Measurements from ENCODE around the gene POP4.

The POP4 gene

DNA sequence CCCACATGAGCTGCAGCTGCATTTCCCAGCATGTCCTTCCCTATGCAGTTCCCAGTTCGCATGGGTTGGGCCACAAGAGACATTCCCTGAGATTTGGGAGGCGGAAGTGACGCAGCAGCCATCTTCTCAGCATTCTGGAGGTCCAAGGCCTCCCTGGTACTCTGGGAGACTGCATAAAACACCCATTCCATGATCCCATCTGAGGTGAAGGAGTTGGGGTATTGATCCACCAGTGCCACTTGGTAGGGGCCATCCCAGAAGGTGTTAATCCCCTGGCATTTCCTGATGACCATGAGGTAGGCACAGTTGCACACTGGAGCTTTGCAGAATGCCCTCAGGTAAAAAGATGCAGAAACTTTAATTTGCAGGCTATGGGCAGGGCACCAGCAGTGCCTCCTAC is 25.4 kb downstream of the POP4 start:
- H3K4me3 ChIP-seq (ENCODE audit: low read depth, low read length): no peak overlapping the region
- no peak for DNase-seq (ENCODE audit: low read depth)
- TF ChIP-seq, protein P1, sequence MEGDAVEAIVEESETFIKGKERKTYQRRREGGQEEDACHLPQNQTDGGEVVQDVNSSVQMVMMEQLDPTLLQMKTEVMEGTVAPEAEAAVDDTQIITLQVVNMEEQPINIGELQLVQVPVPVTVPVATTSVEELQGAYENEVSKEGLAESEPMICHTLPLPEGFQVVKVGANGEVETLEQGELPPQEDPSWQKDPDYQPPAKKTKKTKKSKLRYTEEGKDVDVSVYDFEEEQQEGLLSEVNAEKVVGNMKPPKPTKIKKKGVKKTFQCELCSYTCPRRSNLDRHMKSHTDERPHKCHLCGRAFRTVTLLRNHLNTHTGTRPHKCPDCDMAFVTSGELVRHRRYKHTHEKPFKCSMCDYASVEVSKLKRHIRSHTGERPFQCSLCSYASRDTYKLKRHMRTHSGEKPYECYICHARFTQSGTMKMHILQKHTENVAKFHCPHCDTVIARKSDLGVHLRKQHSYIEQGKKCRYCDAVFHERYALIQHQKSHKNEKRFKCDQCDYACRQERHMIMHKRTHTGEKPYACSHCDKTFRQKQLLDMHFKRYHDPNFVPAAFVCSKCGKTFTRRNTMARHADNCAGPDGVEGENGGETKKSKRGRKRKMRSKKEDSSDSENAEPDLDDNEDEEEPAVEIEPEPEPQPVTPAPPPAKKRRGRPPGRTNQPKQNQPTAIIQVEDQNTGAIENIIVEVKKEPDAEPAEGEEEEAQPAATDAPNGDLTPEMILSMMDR (IDR thresholded peaks at IDR 0.05; ENCODE audit: low read depth, low read length, missing control alignments): no peak

DNA sequence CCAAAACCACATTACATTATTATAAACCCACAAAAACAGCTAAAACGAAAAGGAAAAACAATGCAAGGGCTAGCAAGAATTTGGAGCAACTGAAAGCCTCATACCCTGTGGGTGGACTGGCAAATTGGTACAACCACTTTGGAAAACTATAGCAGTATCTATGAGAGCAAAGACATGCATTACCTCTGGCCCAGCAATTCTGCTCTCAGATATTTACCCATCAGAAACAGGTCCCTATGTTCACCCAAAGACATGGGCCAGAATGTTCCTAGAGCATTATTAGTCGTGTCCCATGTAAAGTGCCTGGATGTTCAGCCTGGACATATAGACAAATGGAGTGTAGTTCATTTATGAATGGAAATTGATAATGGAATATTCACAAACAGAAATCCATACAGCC is 27.9 kb downstream of the POP4 start:
- TF ChIP-seq, protein P1 (IDR thresholded peaks at IDR 0.05; ENCODE audit: low read depth, low read length, missing control alignments): no peak
- H3K4me3 ChIP-seq (ENCODE audit: low read depth, low read length): no peak overlapping the region
- no peak for DNase-seq (ENCODE audit: low read depth)

DNA sequence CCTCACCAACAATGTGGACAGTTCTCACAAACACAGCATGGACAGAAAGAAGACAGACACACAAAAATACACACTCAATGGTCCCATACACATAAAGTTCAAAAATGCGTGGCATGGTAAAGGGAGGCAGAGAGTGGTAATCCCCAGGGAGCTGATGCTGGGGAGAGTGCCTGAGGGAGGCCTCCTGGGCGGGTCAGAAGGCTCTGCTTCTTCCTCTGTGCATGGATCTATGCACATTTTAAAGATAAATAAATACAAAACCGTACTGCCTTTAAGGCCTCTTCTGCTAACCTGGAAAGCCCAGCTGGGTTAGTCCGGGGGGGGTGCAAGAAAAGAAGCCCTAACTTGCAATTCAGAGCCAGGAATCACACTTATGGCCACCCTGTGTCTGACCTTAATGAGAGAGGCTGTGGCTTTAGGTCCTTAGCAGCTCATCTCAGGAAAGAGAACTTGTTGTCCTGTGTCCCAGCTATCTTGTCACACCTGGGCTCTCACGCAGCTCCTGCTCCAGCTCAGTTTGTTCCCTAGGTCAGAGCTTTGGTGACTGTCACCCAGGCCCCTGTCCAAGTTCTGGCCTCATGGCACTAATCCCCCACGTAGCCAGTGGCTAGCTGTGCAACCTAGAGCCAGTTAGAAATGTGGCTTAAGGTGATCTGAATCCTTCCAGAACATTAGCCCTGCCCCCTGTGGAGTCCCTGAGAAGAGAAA is 28.5 kb downstream of the POP4 start:
- TF ChIP-seq, protein P1 (IDR thresholded peaks at IDR 0.05; ENCODE audit: low read depth, low read length, missing control alignments): no peak
- H3K4me3 ChIP-seq (ENCODE audit: low read depth, low read length): no peak overlapping the region
- no peak for DNase-seq (ENCODE audit: low read depth)

DNA sequence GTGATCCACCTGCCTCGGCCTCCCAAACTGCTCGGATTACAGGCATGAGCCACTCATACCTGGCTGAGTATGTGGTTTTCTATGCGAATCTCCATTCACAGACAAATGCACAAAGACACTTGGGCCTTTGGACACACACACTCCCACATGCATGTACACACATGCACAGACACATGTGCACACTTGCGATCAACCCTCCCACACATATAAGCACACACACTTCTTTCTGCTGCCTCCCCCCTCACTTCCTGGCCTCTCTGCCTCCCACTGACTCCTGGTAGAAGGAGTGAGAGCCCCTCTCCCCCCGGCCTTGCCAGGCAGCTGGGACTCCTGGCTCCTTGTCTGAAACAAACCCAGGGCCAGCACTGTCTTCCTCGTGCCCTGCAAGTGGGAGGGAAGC is 29.9 kb downstream of the POP4 start:
- TF ChIP-seq, protein P1 (IDR thresholded peaks at IDR 0.05; ENCODE audit: low read depth, low read length, missing control alignments): no peak
- H3K4me3 ChIP-seq (ENCODE audit: low read depth, low read length): no peak overlapping the region
- DNase-seq (ENCODE audit: low read depth): no peak

DNA sequence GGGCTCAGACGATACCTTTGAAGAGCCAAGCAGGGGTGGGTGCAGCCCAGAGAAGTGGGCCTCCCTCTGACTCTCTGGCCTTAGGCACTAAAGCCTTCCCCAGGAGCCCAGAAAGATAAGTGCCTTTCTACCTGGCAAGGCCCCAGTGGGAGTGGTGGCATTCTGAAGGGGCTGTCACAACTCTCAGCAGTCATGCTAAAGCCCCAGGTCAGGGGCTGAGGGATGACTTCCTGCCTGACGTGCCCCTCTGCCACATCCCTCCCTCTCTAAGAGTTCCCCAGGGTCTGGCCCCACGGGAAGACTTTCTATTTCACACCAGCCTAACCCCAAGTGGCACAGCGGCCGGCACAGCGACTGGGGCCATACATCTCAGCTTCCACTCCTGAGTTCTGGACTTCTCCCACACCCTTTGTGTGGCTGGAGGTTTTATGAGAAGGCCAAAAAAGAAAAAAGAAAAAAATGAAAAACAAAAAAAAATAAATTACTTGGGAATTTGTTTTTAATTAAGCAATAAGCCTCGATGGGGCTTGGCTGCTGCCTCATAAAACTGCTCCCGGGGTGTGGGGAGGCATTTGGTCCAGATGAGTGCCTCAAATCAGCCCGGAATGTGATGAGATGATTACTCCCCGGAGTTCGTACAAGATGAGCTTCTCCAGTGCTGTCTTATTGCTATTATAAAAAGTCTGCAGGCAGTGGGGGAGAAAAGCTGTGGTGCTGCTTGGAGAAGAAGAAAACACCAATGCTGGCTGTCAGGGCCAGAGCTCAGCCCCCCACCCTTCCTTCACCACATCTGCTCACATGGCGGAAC is 30.7 kb downstream of the POP4 start:
- TF ChIP-seq, protein P1 (IDR thresholded peaks at IDR 0.05; ENCODE audit: low read depth, low read length, missing control alignments): no peak
- no peak overlapping the region for H3K4me3 ChIP-seq (ENCODE audit: low read depth, low read length)
- DNase-seq (ENCODE audit: low read depth): no peak

DNA sequence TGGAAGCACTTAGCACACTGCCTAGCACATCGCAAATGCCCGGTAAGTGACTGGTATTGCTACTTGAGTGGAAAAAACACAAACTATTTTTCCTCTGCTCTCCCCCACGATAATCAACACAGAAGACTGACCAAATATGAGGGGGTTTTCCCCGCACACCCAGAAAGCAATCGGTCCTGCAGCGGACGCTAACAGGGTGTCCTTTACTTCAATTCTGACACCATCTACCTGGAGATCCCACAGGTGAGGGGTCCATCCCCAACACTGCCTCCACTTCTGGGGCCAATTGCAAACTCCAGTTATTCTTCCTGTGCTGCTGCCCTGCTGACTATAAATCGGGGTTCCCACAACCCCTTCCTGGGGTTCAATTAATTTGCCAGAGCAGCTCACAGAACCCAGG is 33.0 kb downstream of the POP4 start:
- DNase-seq (ENCODE audit: low read depth): no peak
- no peak overlapping the region for H3K4me3 ChIP-seq (ENCODE audit: low read depth, low read length)
- TF ChIP-seq, protein P1 (IDR thresholded peaks at IDR 0.05; ENCODE audit: low read depth, low read length, missing control alignments): no peak
